H9 (cell line): ENCODE measurements around the gene ZAP70. TPM values are rescaled to one million over a fixed set of nuclear protein-coding genes. Genes with fewer than 3 reads are reported as not detected.

Experiments used
- DNase-seq: peaks from one replicate; pipeline ENCODE4 v3.0.0-alpha.2; 2017
- H2AFZ ChIP-seq: one replicate; pipeline ENCODE4 v1.6.1; 2013; ENCODE audit warnings: mild to moderate bottlenecking, low read length, control low read depth, moderate library complexity
- H2AK5ac ChIP-seq: 2 replicates; pipeline ENCODE4 v1.6.1; 2013; ENCODE audit warnings: low read length, control low read depth, mixed read lengths; ENCODE audit not compliant: insufficient read length
- H2BK120ac ChIP-seq: one replicate; pipeline ENCODE4 v1.6.1; 2013; ENCODE audit warnings: low read depth, mild to moderate bottlenecking, low read length, control low read depth, inconsistent platforms; ENCODE audit not compliant: poor library complexity, severe bottlenecking
- H2BK12ac ChIP-seq: 2 replicates; pipeline ENCODE4 v1.6.1; 2013; ENCODE audit warnings: low read length, control low read depth, mixed read lengths, low read depth; ENCODE audit not compliant: insufficient read length
- H2BK15ac ChIP-seq: 2 replicates; pipeline ENCODE4 v1.6.1; 2013; ENCODE audit warnings: low read depth, low read length, control low read depth
- H2BK20ac ChIP-seq: one replicate; pipeline ENCODE4 v1.6.1; 2013; ENCODE audit warnings: low read depth, mild to moderate bottlenecking, low read length, control low read depth, inconsistent platforms; ENCODE audit not compliant: poor library complexity, severe bottlenecking
- H2BK5ac ChIP-seq: 2 replicates; pipeline ENCODE4 v1.6.1; 2013; ENCODE audit warnings: low read length, control low read depth, mixed read lengths; ENCODE audit not compliant: insufficient read length
- H3K14ac ChIP-seq: 2 replicates; pipeline ENCODE4 v1.6.1; 2013; ENCODE audit warnings: low read length, control low read depth; ENCODE audit not compliant: insufficient read depth
- H3K18ac ChIP-seq: 2 replicates; pipeline ENCODE4 v1.6.1; 2013; ENCODE audit warnings: low read depth, mild to moderate bottlenecking, mixed read lengths, low read length, control low read depth; ENCODE audit not compliant: insufficient read length
- H3K23ac ChIP-seq: 2 replicates; pipeline ENCODE4 v1.6.1; 2013; ENCODE audit warnings: low read length, control low read depth, mixed read lengths, low read depth; ENCODE audit not compliant: insufficient read length
- H3K23me2 ChIP-seq: 2 replicates; pipeline ENCODE4 v1.6.1; 2013; ENCODE audit warnings: low read depth, mild to moderate bottlenecking, mixed read lengths, low read length, control low read depth; ENCODE audit not compliant: insufficient read length, poor library complexity, severe bottlenecking
- H3K27ac ChIP-seq: 2 replicates; pipeline ENCODE4 v1.5.1; 2013; ENCODE audit warnings: low read length, control low read depth, mixed read lengths, low read depth; ENCODE audit not compliant: insufficient read length
- H3K27me3 ChIP-seq: 2 replicates; pipeline ENCODE4 v1.6.1; 2013; ENCODE audit warnings: low read length, control low read depth, inconsistent platforms; ENCODE audit not compliant: insufficient read depth
- H3K4ac ChIP-seq: 2 replicates; pipeline ENCODE4 v1.6.1; 2013; ENCODE audit warnings: low read depth, mild to moderate bottlenecking, control low read depth, inconsistent platforms, low read length, moderate library complexity
- H3K4me1 ChIP-seq: 2 replicates; pipeline ENCODE4 v1.6.1; 2013; ENCODE audit warnings: low read length, control low read depth, inconsistent platforms; ENCODE audit not compliant: insufficient read depth
- H3K4me2 ChIP-seq: 2 replicates; pipeline ENCODE4 v1.6.1; 2013; ENCODE audit warnings: low read length, control low read depth, mixed read lengths; ENCODE audit not compliant: insufficient read length, insufficient read depth
- H3K56ac ChIP-seq: 2 replicates; pipeline ENCODE4 v1.6.1; 2013; ENCODE audit warnings: low read depth, mild to moderate bottlenecking, mixed read lengths, low read length, control low read depth; ENCODE audit not compliant: insufficient read length
- H3K79me1 ChIP-seq: 2 replicates; pipeline ENCODE4 v1.6.1; 2013; ENCODE audit warnings: low read depth, mild to moderate bottlenecking, moderate library complexity, low read length, control low read depth, inconsistent platforms; ENCODE audit not compliant: insufficient read depth, poor library complexity, severe bottlenecking
- H3K79me2 ChIP-seq: 2 replicates; pipeline ENCODE4 v1.6.1; 2013; ENCODE audit warnings: low read length, control low read depth, inconsistent platforms; ENCODE audit not compliant: insufficient read depth
- H3K9ac ChIP-seq: 2 replicates; pipeline ENCODE4 v1.6.1; 2013; ENCODE audit warnings: low read length, control low read depth, mixed read lengths; ENCODE audit not compliant: insufficient read length; ENCODE audit errors: extremely low read depth
- H3K9me3 ChIP-seq: one replicate; pipeline ENCODE4 v1.6.1; 2013; ENCODE audit warnings: low read depth, low read length, inconsistent platforms; ENCODE audit not compliant: control insufficient read depth
- H3T11ph ChIP-seq: one replicate; pipeline ENCODE4 v1.6.1; 2013; ENCODE audit warnings: mild to moderate bottlenecking, low read length, control low read depth, inconsistent platforms
- H4K20me1 ChIP-seq: one replicate; pipeline ENCODE4 v1.6.1; 2013; ENCODE audit not compliant: control insufficient read depth, insufficient read length, insufficient read depth
- H4K5ac ChIP-seq: 2 replicates; pipeline ENCODE4 v1.6.1; 2013; ENCODE audit warnings: low read depth, mild to moderate bottlenecking, mixed read lengths, low read length, control low read depth; ENCODE audit not compliant: insufficient read length
- H4K8ac ChIP-seq: replicated peaks from 2 replicates; pipeline ENCODE4 v1.6.1; 2013; ENCODE audit warnings: low read length, control low read depth, mixed read lengths, low read depth; ENCODE audit not compliant: insufficient read length
- H4K91ac ChIP-seq: 2 replicates; pipeline ENCODE4 v1.6.1; 2013; ENCODE audit warnings: low read depth, mild to moderate bottlenecking, moderate library complexity, mixed read lengths, low read length, control low read depth; ENCODE audit not compliant: insufficient read length
- H3K27ac Mint-ChIP-seq, 3 experiments: 2 replicates in 2 of 3; 3 replicates in 1 of 3; pipeline ENCODE4 v1.8.0; 2020 to 2021; ENCODE audit warnings: mixed read lengths in 3 of 3, mild to moderate bottlenecking in 1 of 3, moderate library complexity in 1 of 3
- H3K27me3 Mint-ChIP-seq: 2 replicates; pipeline ENCODE4 v1.8.0; 2021; ENCODE audit warnings: low read depth, mild to moderate bottlenecking, moderate library complexity, mixed read lengths
- H3K36me3 Mint-ChIP-seq, 3 experiments: 2 replicates in 2 of 3; 3 replicates in 1 of 3; pipeline ENCODE4 v1.8.0; 2020 to 2021; ENCODE audit warnings: low read depth in 3 of 3, mixed read lengths in 3 of 3; ENCODE audit not compliant: insufficient read depth in 1 of 3
- H3K4me1 Mint-ChIP-seq, 2 experiments: 2 replicates each; pipeline ENCODE4 v1.8.0; 2020; ENCODE audit warnings: mixed read lengths in 2 of 2
- H3K4me3 Mint-ChIP-seq, 2 experiments: 2 replicates in 1 of 2; 3 replicates in 1 of 2; pipeline ENCODE4 v1.8.0; 2020 to 2021; ENCODE audit warnings: mild to moderate bottlenecking in 2 of 2, mixed read lengths in 2 of 2, moderate library complexity in 1 of 2
- H3K9me3 Mint-ChIP-seq, 2 experiments: 2 replicates in 1 of 2; 3 replicates in 1 of 2; pipeline ENCODE4 v1.8.0; 2020; ENCODE audit warnings: mild to moderate bottlenecking in 2 of 2, mixed read lengths in 2 of 2, moderate library complexity in 1 of 2
- CTCF ChIP-seq: fragments of 200-600 bp; sonication (generic); conservative IDR thresholded peaks from 3 replicates; pipeline ENCODE4 v1.8.0; 2021; ENCODE audit warnings: antibody characterized with exemption, mild to moderate bottlenecking
- WGBS: extraction: QIAGEN DNeasy Blood & Tissue Kit; methylation state at CpG from one replicate; pipeline ENCODE4 v1.1.7; 2013; ENCODE audit warnings: missing lambda C conversion rate, low lambda C conversion rate, mixed read lengths; ENCODE audit not compliant: insufficient read length; ENCODE audit errors: extremely low coverage; 5-methylcytosine and 5-hydroxymethylcytosine counted together
- total RNA-seq: library from RNA; stranded (reverse); gene quantifications from 2 replicates; pipeline ENCODE4 v1.2.1, GENCODE V29; 2021

ZAP70 gene
- total RNA-seq, 1 experiment from 2014 or later: 0.24 TPM

DNA sequence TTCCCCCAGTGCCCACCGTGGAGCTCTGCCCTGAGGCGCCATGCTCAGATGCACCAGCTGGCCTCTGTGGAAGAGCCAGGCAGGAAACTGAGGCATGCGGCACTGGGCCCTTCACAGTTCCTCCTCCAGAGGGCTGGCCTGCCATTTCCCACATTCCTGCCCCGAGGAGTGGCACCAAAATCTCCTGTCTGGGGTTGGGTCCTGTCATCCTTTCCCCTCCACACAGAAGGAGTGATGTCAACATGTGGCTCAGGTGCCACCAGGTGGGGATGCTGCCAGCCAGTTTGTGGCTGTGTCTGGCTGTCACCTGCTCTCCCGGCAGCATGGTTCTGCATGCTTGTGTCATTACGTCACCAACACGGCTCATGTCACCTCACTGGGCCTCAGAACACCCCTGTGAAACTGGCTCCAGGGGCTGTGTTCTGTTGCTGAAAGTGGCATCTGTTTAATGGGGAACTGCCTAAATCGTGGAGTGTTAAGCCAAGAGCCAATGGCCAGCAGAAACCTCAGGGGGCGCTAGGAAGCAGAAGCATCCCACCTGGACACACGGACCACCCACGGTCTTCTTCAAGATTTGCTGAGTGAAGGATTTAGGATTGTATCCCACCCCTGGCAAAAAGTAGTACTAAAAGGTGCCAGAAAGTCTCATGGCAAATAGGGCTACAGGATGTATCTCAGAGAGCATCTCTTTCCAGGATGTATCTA is 51.3 kb downstream of the ZAP70 start:
- peaks cover 8 to 13% of the 10 kb centered on the region in 2 experiments; a peak in 3 of 4 replicates for H3K4me1 Mint-ChIP-seq
- DNase-seq: peak; percentile 25
- H3K9me3 Mint-ChIP-seq: no peaks in the 10 kb centered on the region; a peak in 1 of 5 replicates

More for the DNA sequence above, 51.3 kb downstream of the ZAP70 start:
- H3K23ac ChIP-seq: no peak overlapping the region
- no peaks in the 10 kb centered on the region for H3K27me3 ChIP-seq
- no peak overlapping the region for H3K14ac ChIP-seq
- no peaks in the 10 kb centered on the region for H3K79me2 ChIP-seq
- no peak overlapping the region for H2BK120ac ChIP-seq
- no peak overlapping the region for H3K56ac ChIP-seq
- H4K91ac ChIP-seq: no peak overlapping the region
- WGBS: no CpG with 5 or more reads among the region's 11 CpGs
- no peak overlapping the region for H3K4me3 Mint-ChIP-seq
- H2AFZ ChIP-seq: no peak overlapping the region
- H4K8ac ChIP-seq: no peak overlapping the region
- no peak overlapping the region for H3T11ph ChIP-seq
- H3K4ac ChIP-seq: no peak overlapping the region
- no peak overlapping the region for H3K27ac ChIP-seq
- H2BK20ac ChIP-seq: no peak overlapping the region
- no peaks in the 10 kb centered on the region for H3K9me3 ChIP-seq
- peaks cover 11% of the 10 kb centered on the region for H3K27me3 Mint-ChIP-seq
- peaks cover 11 to 36% (median 31%) of the 10 kb centered on the region in 3 experiments for H3K36me3 Mint-ChIP-seq
- H2AK5ac ChIP-seq: no peak overlapping the region
- no peak overlapping the region for H4K5ac ChIP-seq
- H2BK12ac ChIP-seq: no peak overlapping the region
- no peaks in the 10 kb centered on the region for H3K79me1 ChIP-seq
- no peak overlapping the region for H3K18ac ChIP-seq
- H3K4me2 ChIP-seq: no peak overlapping the region
- no peaks in the 10 kb centered on the region for H3K23me2 ChIP-seq
- H3K4me1 ChIP-seq: no peaks in the 10 kb centered on the region
- no peak overlapping the region for H2BK15ac ChIP-seq
- H4K20me1 ChIP-seq: no peaks in the 10 kb centered on the region
- peak; percentile 40; the same call in 2 of the 3 replicates for TF ChIP-seq CTCF
- H3K27ac Mint-ChIP-seq: no peak overlapping the region; a peak in 1 of 7 replicates
- no peak overlapping the region for H3K9ac ChIP-seq
- H2BK5ac ChIP-seq: no peak overlapping the region
